Stimulated activated naive CD8-positive, alpha-beta T cell treated with anti-CD3 and anti-CD28 coated beads, Interleukin-15, Interleukin-2, amounts not matched to agents 100 U/mL and 50 U/mL, for 24 hours (primary cell): ENCODE measurements around the gene UBA3.

Experiments
- ATAC-seq: fragments of 150-1000 bp; cut with Tn5 transposase; one replicate; pipeline ENCODE4 v1.10.0; 2021
- DNase-seq: peaks from one replicate; pipeline ENCODE4 v3.0.0; 2021

The UBA3 gene

DNA sequence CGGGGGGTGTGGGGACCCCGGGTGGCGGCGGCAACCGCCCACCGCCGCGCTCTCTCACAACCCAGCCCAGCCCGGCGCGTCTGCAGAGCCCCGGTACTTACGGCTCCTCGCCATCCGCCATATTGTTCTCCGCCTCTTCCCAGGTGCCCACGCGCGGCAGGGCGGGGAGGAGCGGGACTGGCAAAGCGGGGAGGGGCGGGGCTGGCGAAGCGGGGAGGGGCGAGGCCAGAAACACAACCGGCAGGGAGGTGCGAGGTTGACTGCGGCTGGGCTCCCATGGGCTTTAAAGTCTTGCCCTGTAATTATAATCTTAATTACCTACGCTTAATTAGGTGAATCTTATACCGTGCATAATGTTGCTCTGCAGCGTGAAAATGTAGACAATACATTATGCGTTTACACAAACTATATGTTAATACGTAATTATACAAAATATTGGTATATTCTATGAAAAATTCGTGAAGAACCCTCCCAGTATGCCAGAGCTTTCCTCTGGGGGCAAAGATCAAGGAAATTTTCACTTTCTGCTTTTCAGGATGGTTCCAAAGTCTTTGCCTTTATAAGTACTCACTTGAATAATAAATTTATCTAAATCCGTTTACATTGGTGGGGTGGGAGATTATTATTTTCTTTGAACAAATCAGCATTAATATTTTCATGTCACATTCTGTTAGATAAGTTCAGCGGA is at the start of gene UBA3:
TSS of gene UBA3 (minus strand) at position 133 of the 688 bp plus-strand sequence. CDS start at position 121, 12 bp downstream.
- peak; percentile 60 for ATAC-seq

DNA sequence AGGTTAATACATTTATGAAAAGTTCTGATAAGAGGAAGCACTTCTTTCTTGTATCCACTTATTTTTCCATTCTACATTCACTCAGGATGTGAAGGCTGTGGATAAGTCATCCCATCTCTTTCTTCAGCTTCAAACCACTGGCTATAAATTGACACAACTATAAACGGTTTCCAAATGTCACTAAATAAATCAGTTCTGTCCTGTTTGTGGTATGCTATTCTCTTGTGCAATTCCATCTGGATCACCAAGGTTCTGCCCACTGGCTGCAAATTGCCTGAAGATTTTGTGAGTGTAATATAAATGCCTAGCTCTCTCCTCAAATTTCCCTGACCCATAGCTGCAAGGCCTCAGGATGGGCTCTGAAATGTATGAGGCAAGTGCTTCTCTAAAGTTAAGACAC is 49.4 kb upstream of the UBA3 start:
- DNase-seq: no peak

More for the DNA sequence above, at the start of gene UBA3:
- peak; percentile 94 for DNase-seq

GRCh38 chr3:69128509-69128908 is 48.3 kb upstream of the UBA3 start:
- no peak for DNase-seq
- ATAC-seq: no peak

More for the DNA sequence above, 49.4 kb upstream of the UBA3 start:
- no peak for ATAC-seq

DNA sequence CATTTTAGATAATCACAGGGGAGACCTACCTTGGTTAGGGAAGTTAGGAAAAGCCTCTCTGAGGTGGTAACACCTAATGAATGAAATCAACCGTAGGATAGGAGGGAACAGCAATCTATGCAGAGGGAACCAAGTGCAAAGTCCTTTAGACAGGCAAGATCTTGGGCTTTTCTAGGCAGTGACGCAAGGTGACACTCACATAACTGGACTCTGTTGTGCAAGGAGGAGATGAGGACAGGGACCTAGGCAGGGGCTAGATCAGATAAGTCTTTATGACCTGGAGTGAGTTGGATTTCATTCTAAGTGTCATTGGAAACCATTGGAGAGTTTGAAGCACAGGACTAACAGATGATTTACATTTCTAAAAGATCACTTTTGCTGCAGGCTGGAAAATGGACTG is 46.8 kb upstream of the UBA3 start:
- no peak for DNase-seq
- no peak for ATAC-seq

DNA sequence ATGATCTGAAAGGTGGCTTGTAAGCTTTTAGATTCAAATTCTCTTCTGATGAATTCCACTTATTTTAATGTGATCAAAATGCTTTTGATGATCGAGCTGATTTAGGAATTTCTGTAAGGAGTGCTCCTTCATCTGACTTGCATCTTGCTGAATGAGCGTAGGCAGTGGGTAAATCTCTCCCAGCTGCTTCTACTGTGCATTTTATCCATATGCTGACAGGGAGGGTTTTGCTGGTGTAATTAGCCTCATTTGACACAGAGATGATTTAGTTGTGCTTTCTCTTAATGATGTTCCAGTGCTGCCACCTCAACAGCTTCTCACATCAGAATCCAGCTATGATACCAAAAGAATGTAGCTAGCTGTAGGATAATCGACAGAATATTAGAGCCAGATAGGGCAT is 46.1 kb upstream of the UBA3 start:
- DNase-seq (no peak), ATAC-seq (no peak)

- ATAC-seq: no peak
- DNase-seq: no peak
Observed at GRCh38 chr3:69122403-69122802, 42.2 kb upstream of the UBA3 start, which contains the start of gene LMOD3. Gene LMOD3, minus strand, starts transcription at chr3:69122595. Its CDS starts 209 bp downstream, at chr3:69122386.

GRCh38 chr3:69121950-69122349 is 41.8 kb upstream of the UBA3 start:
- DNase-seq (no peak), ATAC-seq (no peak)

DNA sequence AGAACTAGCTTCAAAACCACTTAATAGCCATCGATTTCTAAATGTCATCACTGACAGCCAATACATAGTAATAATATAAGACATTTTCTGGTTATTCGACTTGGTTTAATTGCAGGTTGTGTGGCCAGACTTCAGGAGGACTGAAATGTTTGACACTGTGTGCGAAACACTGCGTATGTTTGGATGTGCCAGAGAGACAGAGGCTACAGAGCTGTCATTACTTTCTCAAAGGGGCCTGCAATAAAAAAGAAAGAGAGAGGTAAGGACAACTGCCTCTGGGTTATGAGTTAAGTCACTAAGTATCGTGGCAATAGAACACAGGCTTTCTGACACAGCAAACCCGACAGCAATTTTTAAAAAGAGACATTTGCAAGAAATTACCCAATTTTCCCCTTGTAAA is 41.3 kb upstream of the UBA3 start:
- DNase-seq: no peak
- no peak for ATAC-seq

GRCh38 chr3:69120879-69121464 is 40.8 kb upstream of the UBA3 start:
- ATAC-seq (peak; percentile 77), DNase-seq (peak; percentile 81)

GRCh38 chr3:69119681-69120080 is 39.5 kb upstream of the UBA3 start:
- DNase-seq: no peak
- ATAC-seq: no peak

GRCh38 chr3:69119138-69119537 is 39.0 kb upstream of the UBA3 start:
- DNase-seq: no peak
- no peak for ATAC-seq

DNA sequence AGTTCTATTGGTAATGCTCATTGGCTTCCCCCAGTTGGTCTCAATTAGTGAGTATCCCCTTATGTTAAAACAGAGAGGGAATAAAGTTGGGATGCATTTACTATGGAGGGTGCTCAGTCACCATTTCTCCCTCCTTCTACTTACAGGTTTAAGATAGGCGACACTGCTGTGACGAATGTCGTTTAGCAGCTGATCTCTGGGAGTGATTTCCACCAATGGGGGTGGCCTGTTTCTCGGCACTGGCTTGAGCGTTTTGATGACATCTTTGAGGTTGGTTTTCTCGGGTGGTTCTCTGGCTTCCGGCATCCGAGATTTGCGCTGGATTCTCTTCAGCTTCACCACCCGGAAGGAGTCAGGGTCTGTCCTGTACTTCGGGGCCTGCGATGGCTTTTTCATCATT is 38.4 kb upstream of the UBA3 start:
- no peak for DNase-seq

DNA sequence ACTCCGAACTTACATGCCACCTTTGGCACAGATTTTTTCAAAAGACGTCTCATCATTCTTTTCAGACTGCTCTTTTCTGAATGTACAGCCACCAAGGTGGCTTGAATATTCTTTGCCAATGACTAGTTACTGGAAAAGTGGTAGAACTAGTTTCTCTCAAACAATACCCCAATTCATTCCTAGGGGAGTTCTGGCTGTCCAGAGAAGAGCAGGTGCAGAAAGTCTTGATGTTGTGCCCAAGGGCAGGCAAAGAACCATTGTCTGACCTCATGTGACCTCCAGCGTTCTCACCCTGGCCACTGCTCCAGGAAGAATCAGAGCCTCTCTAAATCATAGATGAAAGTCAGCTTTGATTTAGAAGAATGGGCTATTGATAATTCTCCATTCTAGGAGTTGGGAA is 36.7 kb upstream of the UBA3 start:
- no peak for DNase-seq

More for the DNA sequence above, 38.4 kb upstream of the UBA3 start:
- ATAC-seq: no peak

GRCh38 chr3:69116162-69116561 is 36.0 kb upstream of the UBA3 start:
- ATAC-seq: no peak

More for the DNA sequence above, 36.7 kb upstream of the UBA3 start:
- ATAC-seq: no peak

DNA sequence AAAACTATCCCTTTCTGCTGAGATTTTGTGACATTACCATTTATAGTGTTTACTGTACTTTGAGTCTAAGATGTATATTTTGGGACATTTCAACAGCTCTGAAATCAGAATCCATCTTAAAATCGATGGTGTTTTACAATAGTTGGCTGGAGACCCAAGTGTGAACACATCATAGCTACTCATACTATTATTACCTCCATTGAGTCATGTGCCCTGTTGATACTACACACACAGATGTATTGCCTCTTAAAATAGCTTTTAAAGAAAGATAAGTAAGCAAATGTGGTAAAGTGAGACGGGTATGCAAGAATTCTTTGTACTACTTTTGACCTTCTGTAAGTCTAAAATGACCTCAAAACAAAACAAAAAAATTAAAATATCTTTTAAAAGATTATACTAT is 35.6 kb upstream of the UBA3 start:
- no peak for DNase-seq
- ATAC-seq: no peak

More at GRCh38 chr3:69116162-69116561, 36.0 kb upstream of the UBA3 start:
- no peak for DNase-seq

DNA sequence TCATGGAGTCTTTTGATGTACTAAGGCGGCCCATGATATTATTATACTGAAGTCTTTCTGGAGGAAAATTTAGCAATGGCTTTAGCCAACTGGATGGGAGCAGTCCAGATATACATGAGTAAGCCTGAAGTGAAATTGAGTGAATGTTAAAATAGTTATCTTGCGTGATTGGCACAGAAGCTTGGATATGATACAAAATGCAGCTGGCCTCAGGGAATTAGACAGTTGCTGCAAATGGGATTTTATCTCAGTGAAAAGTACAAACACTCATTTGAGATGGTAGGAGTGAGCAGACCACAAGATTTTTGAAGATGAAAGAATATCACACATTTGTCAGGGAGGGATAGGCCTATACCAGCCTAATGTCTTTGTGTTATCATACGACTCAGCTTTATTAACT is 33.4 kb upstream of the UBA3 start:
- ATAC-seq (peak; percentile 48), DNase-seq (no peak)

DNA sequence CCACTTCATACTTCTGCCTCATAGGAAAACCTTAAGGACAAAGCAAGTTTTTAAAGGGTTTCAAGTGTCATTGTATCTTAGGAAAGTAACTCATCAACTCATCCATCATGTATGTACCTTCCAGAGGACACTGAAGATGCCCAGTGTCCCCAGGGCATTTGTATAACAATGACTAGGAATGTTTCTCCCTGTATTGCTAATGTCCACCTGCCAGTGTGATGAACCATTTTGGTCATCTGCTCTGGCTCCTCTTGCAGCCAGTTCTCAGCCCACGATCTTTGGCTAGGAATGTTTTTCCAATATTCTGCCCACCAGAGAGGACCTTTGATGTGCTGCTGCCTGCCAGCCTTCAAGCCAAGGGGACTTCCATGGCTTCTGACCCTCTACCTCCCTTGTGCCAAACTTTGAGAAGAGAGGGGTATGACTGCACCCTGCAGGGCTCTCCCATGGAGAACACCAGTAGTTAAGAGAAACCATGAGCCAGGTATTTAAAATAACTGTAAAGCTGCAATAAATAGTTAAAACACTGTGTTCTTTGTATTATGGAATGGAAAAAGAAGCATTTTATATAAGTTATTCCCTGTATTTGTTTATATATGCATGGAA is 30.9 kb upstream of the UBA3 start:
- no peak for ATAC-seq
- no peak for DNase-seq

DNA sequence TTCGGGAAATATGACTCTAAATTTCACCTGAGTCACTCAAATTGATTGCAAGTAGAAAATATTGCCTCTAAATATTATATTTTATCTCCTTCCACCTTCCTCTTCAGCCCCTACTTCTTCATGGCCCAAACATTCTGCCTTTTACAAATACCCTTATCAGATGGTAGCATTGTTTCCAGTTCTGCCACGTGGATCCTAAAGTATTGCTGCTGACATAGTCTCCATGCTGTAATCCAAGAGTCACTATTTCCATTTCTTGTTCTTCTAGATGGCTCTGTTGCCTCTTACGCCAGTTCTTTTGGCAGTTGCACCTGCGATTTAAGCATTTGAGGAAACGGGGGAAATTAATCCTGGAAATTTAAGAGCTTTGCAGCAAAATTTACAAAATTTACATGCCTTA is 28.6 kb upstream of the UBA3 start:
- DNase-seq (no peak), ATAC-seq (no peak)

DNA sequence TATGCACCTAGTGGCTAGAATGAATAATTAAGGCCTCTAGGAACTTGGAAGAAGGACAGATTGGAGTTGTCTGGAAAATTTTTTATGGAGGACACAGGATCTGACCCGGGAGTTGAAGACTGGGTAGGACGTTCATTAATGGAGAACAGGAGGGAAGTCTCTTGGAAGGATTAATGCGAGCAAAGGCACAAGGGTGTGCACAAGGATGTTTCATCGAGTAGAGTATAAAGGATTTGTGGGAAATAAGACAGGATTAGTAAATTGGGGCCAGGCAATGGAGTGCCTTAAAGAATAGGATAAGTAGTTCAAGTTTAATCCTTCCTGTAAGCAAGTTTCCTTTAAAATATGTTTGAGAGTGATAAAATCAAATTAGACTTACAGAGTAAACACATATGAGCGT is 27.7 kb upstream of the UBA3 start:
- ATAC-seq (no peak), DNase-seq (no peak)

- no peak for ATAC-seq
Observed at GRCh38 chr3:69105320-69105719, 25.2 kb upstream of the UBA3 start.

DNA sequence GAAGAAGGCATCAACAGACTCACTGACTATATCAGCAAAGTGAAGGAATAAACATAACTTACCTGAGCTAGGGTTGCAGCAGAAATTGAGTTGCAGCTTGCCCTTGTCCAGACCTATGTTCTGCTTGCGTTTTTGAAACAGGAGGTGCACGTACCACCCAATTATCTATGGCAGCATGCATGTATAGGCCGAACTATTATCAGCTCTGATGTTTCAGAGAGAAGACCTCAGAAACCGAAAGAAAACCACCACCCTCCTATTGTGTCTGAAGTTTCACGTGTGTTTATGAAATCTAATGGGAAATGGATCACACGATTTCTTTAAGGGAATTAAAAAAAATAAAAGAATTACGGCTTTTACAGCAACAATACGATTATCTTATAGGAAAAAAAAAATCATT is 24.4 kb upstream of the UBA3 start:
- no peak for ATAC-seq
- DNase-seq: no peak

More at GRCh38 chr3:69105320-69105719, 25.2 kb upstream of the UBA3 start:
- no peak for DNase-seq

DNA sequence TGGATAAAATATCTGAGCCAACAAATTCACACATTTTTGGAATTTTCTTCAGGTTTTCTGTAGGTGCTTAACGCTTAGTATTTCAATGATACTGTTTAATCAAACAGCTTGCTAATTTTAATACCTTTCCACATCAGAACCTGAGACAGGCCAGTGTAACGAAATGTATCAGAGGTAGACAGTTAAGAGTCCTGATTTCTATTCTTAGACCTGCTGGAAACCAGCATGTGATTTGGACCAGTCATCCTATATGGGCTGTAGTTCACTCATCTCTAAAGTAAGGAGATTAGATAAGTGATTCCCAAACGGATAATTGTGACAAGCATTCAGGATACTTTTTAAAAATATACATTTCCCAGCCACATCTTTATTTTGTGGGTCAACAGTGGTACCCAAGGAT is 23.0 kb upstream of the UBA3 start:
- ATAC-seq (no peak), DNase-seq (no peak)

GRCh38 chr3:69102384-69102783 is 22.2 kb upstream of the UBA3 start:
- no peak for ATAC-seq
- DNase-seq: no peak

DNA sequence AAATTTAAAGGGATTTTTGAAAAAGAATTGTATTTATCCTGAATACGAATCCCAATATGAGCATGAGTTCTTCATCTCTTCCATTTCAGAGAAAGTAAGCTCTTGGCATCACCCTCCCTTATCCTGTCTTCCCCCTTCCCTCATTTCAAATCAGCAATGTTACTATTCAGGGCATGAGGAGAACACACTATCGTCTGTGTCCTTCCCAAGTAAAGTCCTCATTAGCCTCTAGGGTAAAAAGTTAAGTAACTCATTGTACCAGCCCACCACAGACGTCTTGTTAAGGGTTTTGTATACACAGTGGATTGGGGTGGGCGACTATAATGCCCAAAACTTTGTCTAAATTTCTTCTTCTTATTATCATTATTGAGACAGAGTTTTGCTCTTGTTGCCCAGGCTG is 19.4 kb upstream of the UBA3 start:
- ATAC-seq (no peak), DNase-seq (no peak)
